Glutamatergic neuron (in vitro differentiated cells): ENCODE measurements around the gene TRAF4. TPM values are rescaled to one million over a fixed set of nuclear protein-coding genes. Genes with fewer than 3 reads are reported as not detected.
"Not testable (repeated sequence)": the region's sequence is repeated elsewhere in the genome, so short reads cannot be mapped to it uniquely, and the experiment has no call there.

Experiments used
- DNase-seq: peaks from one replicate; pipeline ENCODE4 v3.0.0; 2022
- H3K27ac Mint-ChIP-seq: one replicate; pipeline ENCODE4 v1.8.0; 2020; ENCODE audit warnings: mild to moderate bottlenecking, mixed read lengths, inconsistent platforms; ENCODE audit not compliant: unreplicated experiment
- H3K27me3 Mint-ChIP-seq: one replicate; pipeline ENCODE4 v1.8.0; 2020; ENCODE audit warnings: mild to moderate bottlenecking, moderate library complexity, mixed read lengths, inconsistent platforms; ENCODE audit not compliant: unreplicated experiment
- H3K36me3 Mint-ChIP-seq: one replicate; pipeline ENCODE4 v1.8.0; 2020; ENCODE audit warnings: mild to moderate bottlenecking, mixed read lengths, inconsistent platforms; ENCODE audit not compliant: unreplicated experiment
- H3K4me1 Mint-ChIP-seq: one replicate; pipeline ENCODE4 v1.8.0; 2020; ENCODE audit warnings: mild to moderate bottlenecking, low read depth, mixed read lengths, inconsistent platforms; ENCODE audit not compliant: unreplicated experiment
- H3K4me3 Mint-ChIP-seq: one replicate; pipeline ENCODE4 v1.8.0; 2020; ENCODE audit warnings: mild to moderate bottlenecking, mixed read lengths, inconsistent platforms; ENCODE audit not compliant: unreplicated experiment
- H3K9me3 Mint-ChIP-seq: one replicate; pipeline ENCODE4 v1.8.0; 2020; ENCODE audit warnings: mild to moderate bottlenecking, moderate library complexity, mixed read lengths, inconsistent platforms; ENCODE audit not compliant: unreplicated experiment
- total RNA-seq: library from RNA; stranded (reverse); fragmentation: NEBNext Ultra II Directional; extraction: Animal tissue kit (Norgen Biotek cat#: 25700); gene quantifications from one replicate; pipeline ENCODE4 v1.2.1, GENCODE V29; 2021; ENCODE audit not compliant: unreplicated experiment
- TF ChIP-seq, protein P1 (sequence below): fragments of 200-600 bp; sonication (generic); IDR thresholded peaks from one replicate; pipeline ENCODE4 v1.5.0; 2021; ENCODE audit not compliant: partially characterized antibody, unreplicated experiment

Gene TRAF4
- total RNA-seq, 1 donor from 2014 or later, result 373 TPM

DNA sequence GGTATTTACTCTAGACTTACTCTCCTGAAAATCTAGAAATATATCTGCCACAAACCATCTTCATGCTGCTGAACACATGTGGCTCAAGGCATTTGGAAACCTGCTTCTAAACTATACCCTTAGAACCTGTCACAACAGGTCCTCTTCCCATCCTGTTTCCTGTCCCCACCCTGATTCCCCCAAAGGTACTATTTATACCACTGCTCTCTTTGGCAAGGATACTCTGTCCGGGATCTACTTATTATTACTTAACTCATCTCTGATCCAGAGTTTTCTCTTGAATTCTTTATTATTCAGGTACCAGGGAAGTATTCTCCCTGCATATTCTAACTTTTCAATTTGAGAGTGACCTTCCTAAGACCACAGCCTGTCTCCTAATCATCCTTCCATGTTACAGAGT lies 33.4 kb downstream of the TRAF4 start:
- Mint-ChIP-seq H3K4me1 (peaks cover 9% of the 10 kb centered on the region), H3K27ac (no peak overlapping the region), H3K36me3 (no peaks in the 10 kb centered on the region), H3K9me3 (peaks cover 3% of the 10 kb centered on the region), H3K4me3 (no peak overlapping the region), H3K27me3 (no peaks in the 10 kb centered on the region)
- no peak for DNase-seq
- TF ChIP-seq, protein P1, sequence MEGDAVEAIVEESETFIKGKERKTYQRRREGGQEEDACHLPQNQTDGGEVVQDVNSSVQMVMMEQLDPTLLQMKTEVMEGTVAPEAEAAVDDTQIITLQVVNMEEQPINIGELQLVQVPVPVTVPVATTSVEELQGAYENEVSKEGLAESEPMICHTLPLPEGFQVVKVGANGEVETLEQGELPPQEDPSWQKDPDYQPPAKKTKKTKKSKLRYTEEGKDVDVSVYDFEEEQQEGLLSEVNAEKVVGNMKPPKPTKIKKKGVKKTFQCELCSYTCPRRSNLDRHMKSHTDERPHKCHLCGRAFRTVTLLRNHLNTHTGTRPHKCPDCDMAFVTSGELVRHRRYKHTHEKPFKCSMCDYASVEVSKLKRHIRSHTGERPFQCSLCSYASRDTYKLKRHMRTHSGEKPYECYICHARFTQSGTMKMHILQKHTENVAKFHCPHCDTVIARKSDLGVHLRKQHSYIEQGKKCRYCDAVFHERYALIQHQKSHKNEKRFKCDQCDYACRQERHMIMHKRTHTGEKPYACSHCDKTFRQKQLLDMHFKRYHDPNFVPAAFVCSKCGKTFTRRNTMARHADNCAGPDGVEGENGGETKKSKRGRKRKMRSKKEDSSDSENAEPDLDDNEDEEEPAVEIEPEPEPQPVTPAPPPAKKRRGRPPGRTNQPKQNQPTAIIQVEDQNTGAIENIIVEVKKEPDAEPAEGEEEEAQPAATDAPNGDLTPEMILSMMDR, result no peak

DNA sequence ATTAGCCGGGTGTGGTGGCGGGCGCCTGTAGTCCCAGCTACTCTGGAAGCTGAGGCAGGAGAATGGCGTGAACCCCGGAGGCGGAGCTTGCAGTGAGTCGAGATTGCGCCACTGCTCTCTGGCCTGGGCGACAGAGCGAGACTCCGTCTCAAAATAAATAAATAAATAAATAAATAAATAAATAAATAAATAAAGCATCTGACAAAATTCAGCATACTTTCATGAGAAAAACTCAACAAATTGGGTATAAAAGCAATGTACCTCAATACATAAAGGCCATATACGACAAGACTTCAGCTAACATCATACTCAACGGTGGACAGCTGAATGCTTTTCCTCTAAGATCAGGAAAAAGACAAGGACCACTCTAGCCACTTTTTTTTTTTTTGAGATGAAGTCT lies 35.8 kb downstream of the TRAF4 start:
- not testable (repeated sequence) for H3K4me1 Mint-ChIP-seq, H3K27ac Mint-ChIP-seq, H3K36me3 Mint-ChIP-seq, H3K9me3 Mint-ChIP-seq, H3K27me3 Mint-ChIP-seq, H3K4me3 Mint-ChIP-seq, DNase-seq

DNA sequence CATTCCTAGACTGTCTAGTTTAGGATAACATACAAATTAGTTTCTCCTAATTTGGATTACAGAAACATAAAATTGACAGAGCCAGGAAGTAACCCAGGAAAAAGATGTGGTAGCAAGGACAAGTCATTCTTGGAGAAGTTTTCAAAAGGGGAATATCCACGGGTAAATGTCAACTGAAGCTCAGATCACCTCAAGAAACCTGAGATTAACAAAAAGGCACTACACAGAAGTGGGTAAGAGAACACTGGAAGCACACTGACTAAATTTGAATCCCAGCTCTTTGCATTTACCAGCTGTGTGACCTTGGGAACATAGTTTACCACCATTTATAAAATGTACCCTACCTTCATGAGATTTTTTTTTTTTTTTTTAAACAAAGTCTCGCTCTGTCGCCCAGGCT lies 39.4 kb downstream of the TRAF4 start:
- TF ChIP-seq, protein P1, result no peak
- DNase-seq, result no peak
- Mint-ChIP-seq H3K4me1 (no peaks in the 10 kb centered on the region), H3K4me3 (no peak overlapping the region), H3K27ac (no peak overlapping the region), H3K36me3 (no peaks in the 10 kb centered on the region), H3K27me3 (no peaks in the 10 kb centered on the region), H3K9me3 (peaks cover 3% of the 10 kb centered on the region)

DNA sequence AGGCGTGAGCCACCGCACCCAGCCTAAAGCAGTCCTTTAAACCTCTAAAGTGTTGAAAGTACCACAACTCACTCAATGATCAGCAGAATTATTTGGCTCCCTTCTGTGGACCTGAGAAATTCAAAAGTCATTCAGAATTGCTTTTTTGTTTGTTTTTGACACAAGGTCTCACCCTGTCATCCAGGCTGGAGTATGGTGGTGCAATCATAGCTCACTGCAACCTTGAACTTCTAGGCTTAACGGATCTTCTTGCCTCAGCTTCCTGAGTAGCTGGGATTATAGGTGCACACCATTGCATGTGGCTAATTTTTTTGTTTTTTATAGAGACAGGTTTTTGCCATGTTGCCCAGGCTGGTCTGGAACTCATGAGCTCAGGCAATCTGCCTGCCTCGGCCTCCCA lies 44.3 kb downstream of the TRAF4 start:
- Mint-ChIP-seq H3K27ac (no peak overlapping the region), H3K27me3 (no peaks in the 10 kb centered on the region), H3K9me3 (peaks cover 2% of the 10 kb centered on the region), H3K4me1 (no peaks in the 10 kb centered on the region), H3K36me3 (no peaks in the 10 kb centered on the region), H3K4me3 (no peak overlapping the region)
- TF ChIP-seq, protein P1, result no peak
- no peak for DNase-seq

DNA sequence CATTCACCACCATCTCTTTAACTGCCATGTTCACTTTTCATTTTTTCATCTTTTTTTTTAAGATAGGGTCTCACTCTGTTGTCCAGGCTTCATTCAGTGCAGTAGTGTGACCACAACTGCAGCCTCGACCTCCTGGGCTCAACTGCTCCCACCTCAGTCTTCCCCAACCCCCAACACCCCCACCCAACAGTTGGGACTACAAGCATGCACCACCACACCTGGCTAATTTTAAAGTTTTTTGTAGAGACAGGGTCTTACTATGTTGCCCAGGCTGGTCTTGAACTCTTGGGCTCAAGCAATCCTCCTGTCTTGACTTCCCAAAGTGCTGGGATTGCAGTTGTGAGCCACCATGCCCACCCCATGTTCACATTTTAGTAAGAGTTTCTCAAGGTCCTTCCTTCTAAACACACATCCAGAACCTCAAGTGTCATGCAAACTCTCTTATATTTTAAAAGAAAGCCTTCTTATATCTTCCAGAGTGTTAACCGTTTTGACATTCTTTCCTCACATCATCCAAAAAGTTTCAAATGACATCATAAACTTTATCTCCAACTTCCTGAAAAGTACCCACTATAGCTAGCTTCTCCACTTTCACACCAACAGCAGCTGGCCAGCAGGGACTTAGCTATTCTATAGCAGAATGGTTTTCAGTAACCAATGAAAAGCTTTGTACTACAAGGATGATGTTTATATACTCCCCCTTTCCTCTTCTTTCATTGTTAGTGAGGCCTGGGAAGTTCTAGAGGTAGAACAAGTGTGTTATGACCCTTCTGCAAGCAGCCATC lies 49.3 kb downstream of the TRAF4 start:
- no peaks in the 10 kb centered on the region for H3K4me1 Mint-ChIP-seq
- DNase-seq, result no peak
- H3K4me3 Mint-ChIP-seq, result no peak overlapping the region
- H3K9me3 Mint-ChIP-seq, result peaks cover 2% of the 10 kb centered on the region
- TF ChIP-seq, protein P1, result no peak
- H3K27me3 Mint-ChIP-seq, result no peaks in the 10 kb centered on the region
- no peaks in the 10 kb centered on the region for H3K36me3 Mint-ChIP-seq
- H3K27ac Mint-ChIP-seq, result no peak overlapping the region

DNA sequence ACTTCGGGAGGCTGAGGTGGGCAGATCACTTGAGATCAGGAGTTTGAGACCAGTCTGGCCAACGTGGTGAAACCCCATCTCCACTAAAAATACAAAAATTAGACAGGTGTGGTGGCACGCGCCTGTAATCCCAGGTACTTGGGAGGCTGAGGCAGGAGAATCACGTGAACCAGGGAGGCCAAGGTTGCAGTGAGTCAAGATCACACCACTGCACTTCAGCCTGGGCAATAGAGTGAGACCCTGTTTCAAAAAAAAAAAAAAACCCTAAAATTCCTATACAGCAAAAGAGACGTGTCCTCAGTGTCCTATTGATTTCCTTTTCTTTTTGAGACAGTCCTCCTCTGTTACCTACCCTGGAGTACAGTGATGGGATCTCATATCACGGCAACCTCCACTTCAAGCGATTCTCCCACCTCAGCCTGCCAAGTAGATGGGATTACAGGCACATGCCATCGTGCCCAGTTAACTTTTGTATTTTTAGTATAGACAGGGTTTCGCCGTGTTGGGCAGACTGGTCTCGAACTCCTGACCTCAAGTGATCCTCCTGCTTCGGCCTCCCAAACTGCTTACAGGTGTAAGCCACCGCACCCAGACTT lies 51.1 kb downstream of the TRAF4 start:
- not testable (repeated sequence) for H3K4me1 Mint-ChIP-seq, H3K36me3 Mint-ChIP-seq, DNase-seq, H3K27me3 Mint-ChIP-seq, H3K27ac Mint-ChIP-seq, H3K9me3 Mint-ChIP-seq, H3K4me3 Mint-ChIP-seq
